HEK293 (cell line): ENCODE results near the gene ROM1.
A peak's percentile ranks its signal among the peaks of the same experiment; 100 is the strongest.

Source experiments
- CTCF ChIA-PET: fragments of 350-600 bp; formaldehyde crosslinking; extraction: SDS; loops from one replicate; lab custom pipeline; 2021; ENCODE audit warnings: antibody characterized with exemption; lab: Yijun Ruan, JAX
- POLR2A ChIA-PET: fragments of 300-600 bp; formaldehyde crosslinking; extraction: SDS; loops from one replicate; lab custom pipeline; 2020; ENCODE audit warnings: antibody characterized with exemption, inconsistent platforms; lab: Yijun Ruan, JAX
- H3K27ac ChIP-seq: fragments of 200-500 bp; sonication (Bioruptor generic); 2 replicates; pipeline ENCODE4 v1.5.1; 2014; ENCODE audit warnings: low read depth, low read length, control low read depth, inconsistent platforms; ENCODE audit errors: extremely low read depth
- H3K36me3 ChIP-seq, 2 experiments: fragments of 200-500 bp in 1 of 2; sonication (Bioruptor generic) in 1 of 2; 1 replicate in 1 of 2; 2 replicates in 1 of 2; pipeline ENCODE4 v1.5.1; 2014 to 2017; ENCODE audit warnings: inconsistent platforms in 2 of 2, low read length in 2 of 2; ENCODE audit not compliant: control insufficient read depth in 2 of 2, insufficient read depth in 1 of 2
- H3K4me1 ChIP-seq: fragments of 200-500 bp; sonication (Bioruptor generic); 2 replicates; pipeline ENCODE4 v1.5.1; 2014; ENCODE audit warnings: mild to moderate bottlenecking, low read length, inconsistent platforms; ENCODE audit not compliant: control insufficient read depth, insufficient read depth
- H3K4me3 ChIP-seq: 2 replicates; pipeline ENCODE4 v1.5.1; 2011; ENCODE audit warnings: low read depth, mild to moderate bottlenecking, control low read depth, low read length, moderate library complexity
- H3K9me3 ChIP-seq: fragments of 200-500 bp; sonication (Bioruptor generic); 2 replicates; pipeline ENCODE4 v1.5.1; 2014; ENCODE audit warnings: low read depth, low read length, inconsistent platforms; ENCODE audit not compliant: control insufficient read depth, insufficient read depth
- BCL11B ChIP-seq: fragments of 450-650 bp; formaldehyde crosslinking; IDR thresholded peaks from 2 replicates; pipeline ENCODE4 v1.5.1; 2016; ENCODE audit warnings: low read depth, missing biosample characterization, missing genetic modification characterization
- EGR2 ChIP-seq: fragments of 450-650 bp; formaldehyde crosslinking; IDR thresholded peaks from 2 replicates; pipeline ENCODE4 v1.5.1; 2016; ENCODE audit warnings: low read depth, missing biosample characterization, missing genetic modification characterization
- GFI1B ChIP-seq: fragments of 450-650 bp; formaldehyde crosslinking; IDR thresholded peaks from 2 replicates; pipeline ENCODE4 v1.5.1; 2016; ENCODE audit warnings: missing biosample characterization, missing genetic modification characterization
- GLI2 ChIP-seq: fragments of 450-650 bp; formaldehyde crosslinking; IDR thresholded peaks from 2 replicates; pipeline ENCODE4; 2017; ENCODE audit warnings: missing biosample characterization, missing genetic modification characterization, low read depth, borderline replicate concordance
- HOXD13 ChIP-seq: sonication (generic); formaldehyde crosslinking; IDR thresholded peaks from 2 replicates; pipeline ENCODE4 v1.8.0; 2022; ENCODE audit warnings: missing genetic modification reagents, borderline replicate concordance
- MZF1 ChIP-seq: fragments of 450-650 bp; formaldehyde crosslinking; IDR thresholded peaks from 2 replicates; pipeline ENCODE4 v1.5.1; 2017; ENCODE audit warnings: missing biosample characterization, missing genetic modification characterization, borderline replicate concordance
- PBX3 ChIP-seq: sonication (generic); formaldehyde crosslinking; IDR thresholded peaks from 2 replicates; pipeline ENCODE4 v1.8.1; 2022; ENCODE audit warnings: mild to moderate bottlenecking, moderate library complexity, missing genetic modification reagents
- SETDB1 ChIP-seq: IDR thresholded peaks from one replicate; pipeline ENCODE4 v1.6.1; 2017; ENCODE audit warnings: mild to moderate bottlenecking, low read length, moderate library complexity, mixed read lengths; ENCODE audit not compliant: insufficient read length
- ZBTB48 ChIP-seq: fragments of 450-650 bp; formaldehyde crosslinking; IDR thresholded peaks from 2 replicates; pipeline ENCODE4 v1.5.1; 2016; ENCODE audit warnings: missing biosample characterization, missing genetic modification characterization
- ZBTB8A ChIP-seq: fragments of 450-650 bp; formaldehyde crosslinking; IDR thresholded peaks from 2 replicates; pipeline ENCODE4 v1.5.1; 2016; ENCODE audit warnings: missing biosample characterization, missing genetic modification characterization
- ZFP69B ChIP-seq: fragments of 450-650 bp; formaldehyde crosslinking; IDR thresholded peaks from 2 replicates; pipeline ENCODE4 v1.5.1; 2016; ENCODE audit warnings: missing biosample characterization, missing genetic modification characterization
- ZIC2 ChIP-seq: fragments of 450-650 bp; formaldehyde crosslinking; IDR thresholded peaks from 2 replicates; pipeline ENCODE4 v1.5.1; 2016; ENCODE audit warnings: missing biosample characterization, missing genetic modification characterization
- ZNF10 ChIP-seq: fragments of 450-650 bp; formaldehyde crosslinking; IDR thresholded peaks from 2 replicates; pipeline ENCODE4 v1.5.1; 2017; ENCODE audit warnings: missing biosample characterization, missing genetic modification characterization
- ZNF174 ChIP-seq: fragments of 450-650 bp; formaldehyde crosslinking; IDR thresholded peaks from 2 replicates; pipeline ENCODE4 v1.5.0; 2017; ENCODE audit warnings: missing biosample characterization, mild to moderate bottlenecking, missing genetic modification characterization
- ZNF248 ChIP-seq: fragments of 450-650 bp; formaldehyde crosslinking; IDR thresholded peaks from 2 replicates; pipeline ENCODE4 v1.5.1; 2017; ENCODE audit warnings: missing biosample characterization, missing genetic modification characterization
- ZNF335 ChIP-seq: fragments of 450-650 bp; formaldehyde crosslinking; conservative IDR thresholded peaks from 2 replicates; pipeline ENCODE4 v1.5.1; 2016; ENCODE audit warnings: missing biosample characterization, missing genetic modification characterization
- ZNF416 ChIP-seq: fragments of 450-650 bp; formaldehyde crosslinking; IDR thresholded peaks from 2 replicates; pipeline ENCODE4 v1.5.1; 2016; ENCODE audit warnings: missing biosample characterization, missing genetic modification characterization
- ZNF423 ChIP-seq: fragments of 450-650 bp; formaldehyde crosslinking; IDR thresholded peaks from 2 replicates; pipeline ENCODE4 v1.5.1; 2016; ENCODE audit warnings: missing biosample characterization, missing genetic modification characterization
- ZNF529 ChIP-seq: fragments of 450-650 bp; formaldehyde crosslinking; IDR thresholded peaks from 2 replicates; pipeline ENCODE4 v1.5.1; 2017; ENCODE audit warnings: missing genetic modification characterization, missing biosample characterization; ENCODE audit not compliant: insufficient replicate concordance
- ZNF544 ChIP-seq: fragments of 450-650 bp; formaldehyde crosslinking; IDR thresholded peaks from 2 replicates; pipeline ENCODE4 v1.5.0; 2017; ENCODE audit warnings: missing biosample characterization, missing genetic modification characterization
- ZNF558 ChIP-seq: fragments of 450-650 bp; formaldehyde crosslinking; IDR thresholded peaks from 2 replicates; pipeline ENCODE4 v1.5.1; 2016; ENCODE audit warnings: missing biosample characterization, missing genetic modification characterization
- ZNF561 ChIP-seq: fragments of 450-650 bp; IDR thresholded peaks from 2 replicates; pipeline ENCODE4 v1.5.1; 2018; ENCODE audit warnings: missing biosample characterization, missing genetic modification characterization, borderline replicate concordance
- ZNF600 ChIP-seq: fragments of 450-650 bp; formaldehyde crosslinking; IDR thresholded peaks from 2 replicates; pipeline ENCODE4 v1.5.1; 2016; ENCODE audit warnings: missing biosample characterization, missing genetic modification characterization
- ZNF621 ChIP-seq: fragments of 450-650 bp; formaldehyde crosslinking; IDR thresholded peaks from 2 replicates; pipeline ENCODE4 v1.5.1; 2017; ENCODE audit warnings: missing biosample characterization, missing genetic modification characterization
- ZNF626 ChIP-seq: fragments of 450-650 bp; sonication (Bioruptor Pico); formaldehyde crosslinking; IDR thresholded peaks from 2 replicates; pipeline ENCODE4 v1.5.1; 2018; ENCODE audit warnings: missing biosample characterization, missing genetic modification characterization, inconsistent platforms
- ZNF747 ChIP-seq: fragments of 450-650 bp; formaldehyde crosslinking; IDR thresholded peaks from 2 replicates; pipeline ENCODE4 v1.5.1; 2016; ENCODE audit warnings: missing biosample characterization, missing genetic modification characterization
- ZNF830 ChIP-seq: fragments of 450-650 bp; IDR thresholded peaks from 2 replicates; pipeline ENCODE4 v1.5.0; 2018; ENCODE audit warnings: missing biosample characterization, missing genetic modification characterization, low read depth, mild to moderate bottlenecking, moderate library complexity
- ZXDB ChIP-seq: fragments of 450-650 bp; formaldehyde crosslinking; IDR thresholded peaks from 2 replicates; pipeline ENCODE4 v1.5.1; 2016; ENCODE audit warnings: missing biosample characterization, missing genetic modification characterization

ROM1 gene

GRCh38 chr11:62602141-62603071 lies 10.7 kb upstream of the ROM1 start:
- no peaks in the 10 kb centered on the region for H3K4me1 ChIP-seq
- TF ChIP-seq HOXD13 (CRISPR knock-in tag), result no peak
- TF ChIP-seq SETDB1, result no peak
- TF ChIP-seq ZNF174 (tag by site-specific recombination), result no peak
- no peak for TF ChIP-seq ZNF747 (tag by site-specific recombination)
- TF ChIP-seq ZBTB48 (tag by site-specific recombination), result peak; percentile 98
- TF ChIP-seq ZNF626, result no peak
- no peak for TF ChIP-seq ZNF621 (tag by site-specific recombination)
- TF ChIP-seq ZNF830 (tag by site-specific recombination), result no peak
- no peak; the same call in 1 of the 2 replicates for TF ChIP-seq ZFP69B (tag by site-specific recombination)
- TF ChIP-seq ZNF558 (tag by site-specific recombination), result no peak
- no peak for TF ChIP-seq BCL11B (tag by site-specific recombination)
- TF ChIP-seq ZNF423 (tag by site-specific recombination), result no peak
- TF ChIP-seq ZXDB (tag by site-specific recombination), result peak; percentile 23; the same call in 1 of the 2 replicates
- no peak for TF ChIP-seq MZF1 (tag by site-specific recombination)
- TF ChIP-seq ZNF600 (tag by site-specific recombination), result peak; percentile 31; the same call in 1 of the 2 replicates
- no peak for TF ChIP-seq ZNF561
- no peak for TF ChIP-seq ZNF248
- peak; percentile 56; the same call in 1 of the 2 replicates for TF ChIP-seq ZNF10
- no peak for TF ChIP-seq ZNF529 (tag by site-specific recombination)
- peak; percentile 58 for TF ChIP-seq ZIC2 (tag by site-specific recombination)
- TF ChIP-seq ZNF335 (tag by site-specific recombination), result no peak
- TF ChIP-seq ZNF544 (tag by site-specific recombination), result no peak
- TF ChIP-seq GFI1B (tag by site-specific recombination), result no peak
- TF ChIP-seq GLI2, result no peak
- peak; percentile 95 for TF ChIP-seq ZBTB8A
- no peak for TF ChIP-seq PBX3 (CRISPR knock-in tag)
- no peak for TF ChIP-seq ZNF416 (tag by site-specific recombination)
- 0 out of 2 replicates have a peak, but pooled peaks have one; percentile 19 for TF ChIP-seq EGR2 (tag by site-specific recombination)
- TF ChIP-seq, all 188 proteins: peak for 7
- H3K36me3 ChIP-seq, result peaks cover 10 to 58% of the 10 kb centered on the region in 2 experiments; a peak in 2 of 3 replicates
- CTCF ChIA-PET, result interaction anchor here (0.6 to 2.4 kb wide), 3 partner anchors 9 to 193 kb away, joined by 3 to 12 read pairs (median 4); no protein-coding TSS in a partner anchor
- no peaks in the 10 kb centered on the region for H3K9me3 ChIP-seq
- no peak overlapping the region for H3K4me3 ChIP-seq
- POLR2A ChIA-PET, result interaction anchor here (0.5 to 4.2 kb wide), 31 partner anchors 9 to 279 kb away, joined by 3 to 140 read pairs (median 5); partner anchors contain the start of genes B3GAT3, C11orf98, CSKMT and EEF1G
- no peak overlapping the region; the same call in 1 of the 2 replicates for H3K27ac ChIP-seq
